NCI-H69 (cell line): Measurements from ENCODE around the gene S100P.

Experiments used
- DNase-seq: peaks from one replicate; lab custom pipeline; 2025; lab: John Stamatoyannopoulos, UW

Gene S100P

GRCh38 chr4:6697131-6697530, 3.5 kb downstream of the S100P start:
- DNase-seq = no peak

DNA sequence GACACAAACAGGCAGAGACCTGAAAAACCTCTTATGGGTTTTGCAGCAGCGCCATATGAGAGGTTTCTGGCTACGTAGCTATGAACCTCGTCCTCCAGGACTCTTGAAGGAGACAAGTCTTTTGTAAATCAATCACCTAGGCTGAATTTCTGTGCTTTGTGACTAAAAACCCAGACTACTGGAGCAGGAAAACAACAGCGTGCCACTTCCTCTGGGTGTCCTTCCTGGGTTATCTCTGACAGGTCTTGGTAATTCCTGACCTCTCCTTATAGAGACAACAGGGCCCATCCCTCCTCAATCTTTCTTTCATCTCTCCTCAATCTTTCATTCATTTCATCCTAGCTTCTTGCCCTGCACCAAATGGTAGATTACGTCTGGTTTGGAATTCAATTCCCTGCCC, 5.7 kb downstream of the S100P start:
- no peak for DNase-seq

- no peak for DNase-seq
These were observed 6.2 kb downstream of the S100P start for GRCh38 chr4:6699903-6700302.

DNA sequence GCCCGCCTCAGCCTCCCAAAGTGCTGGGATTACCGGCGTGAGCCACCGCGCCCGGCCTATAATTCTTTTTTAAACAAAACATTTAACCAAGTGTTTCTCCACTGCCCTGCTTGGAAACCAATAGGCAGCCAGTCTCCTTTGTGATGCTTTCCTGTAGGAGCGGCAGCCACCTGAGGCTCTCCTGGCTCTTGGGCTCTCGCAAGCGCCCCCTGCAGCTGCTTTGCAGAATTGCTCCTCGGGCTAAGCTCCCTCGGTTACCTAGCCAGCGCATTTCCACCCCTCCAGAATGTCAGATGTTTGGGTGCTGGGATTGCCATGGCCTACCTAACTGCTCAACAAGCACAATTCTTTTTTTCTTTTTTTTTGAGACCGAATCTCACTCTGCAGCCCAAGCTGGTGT, 7.7 kb downstream of the S100P start:
- DNase-seq = peak; percentile 16

- DNase-seq = no peak
These were observed 9.1 kb downstream of the S100P start for GRCh38 chr4:6702761-6703160.

- no peak for DNase-seq
These were observed 10.1 kb downstream of the S100P start for GRCh38 chr4:6703786-6704185.

GRCh38 chr4:6705646-6706045, 12.0 kb downstream of the S100P start:
- no peak for DNase-seq

DNA sequence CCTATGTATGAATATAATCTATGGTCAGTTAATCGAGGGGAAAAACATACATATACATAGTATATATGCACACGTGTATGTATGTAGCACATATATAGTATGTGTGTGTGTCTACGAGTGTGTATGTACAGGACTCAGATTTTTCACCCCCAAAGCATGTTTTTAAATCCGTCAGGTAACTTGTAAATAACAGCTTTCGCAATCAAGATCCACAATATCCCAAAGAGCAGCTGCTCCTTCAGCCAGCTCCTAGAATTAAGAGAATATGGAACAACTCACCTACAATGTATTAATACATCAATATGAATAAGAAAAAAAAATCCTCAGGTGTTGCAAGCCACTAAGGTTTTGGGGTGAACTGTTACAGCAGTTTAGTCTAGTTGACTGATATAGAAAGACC, 12.5 kb downstream of the S100P start:
- no peak for DNase-seq

- peak; percentile 97 for DNase-seq
These were observed 15.8 kb downstream of the S100P start, which contains the start of gene MRFAP1L1 for GRCh38 chr4:6709230-6710114. Gene MRFAP1L1, minus strand, starts transcription at chr4:6709865. Its CDS starts 236 bp downstream, at chr4:6709629.

DNA sequence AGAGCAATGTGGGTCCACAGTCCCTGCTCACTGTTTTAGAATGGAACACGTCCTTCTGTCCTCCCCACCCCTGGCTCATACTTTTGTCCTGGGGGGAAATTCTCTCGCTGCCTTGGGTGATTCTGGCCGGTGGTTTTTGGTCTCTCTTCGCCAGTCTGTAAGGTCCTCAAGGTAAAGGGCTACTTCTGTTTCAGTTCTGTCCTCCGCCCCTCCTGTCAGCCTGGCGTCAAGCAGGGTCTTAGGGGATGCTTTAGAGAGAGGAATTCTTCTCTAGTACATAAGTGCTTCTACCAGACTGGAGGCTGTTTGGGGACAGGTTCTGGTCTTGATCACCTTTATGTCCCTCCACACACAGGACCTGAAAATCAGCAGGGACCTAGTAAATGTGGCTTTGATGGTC, 16.6 kb downstream of the S100P start:
- no peak for DNase-seq

GRCh38 chr4:6710996-6711395, 17.3 kb downstream of the S100P start:
- no peak for DNase-seq

GRCh38 chr4:6714954-6715353, 21.3 kb downstream of the S100P start:
- no peak for DNase-seq

DNA sequence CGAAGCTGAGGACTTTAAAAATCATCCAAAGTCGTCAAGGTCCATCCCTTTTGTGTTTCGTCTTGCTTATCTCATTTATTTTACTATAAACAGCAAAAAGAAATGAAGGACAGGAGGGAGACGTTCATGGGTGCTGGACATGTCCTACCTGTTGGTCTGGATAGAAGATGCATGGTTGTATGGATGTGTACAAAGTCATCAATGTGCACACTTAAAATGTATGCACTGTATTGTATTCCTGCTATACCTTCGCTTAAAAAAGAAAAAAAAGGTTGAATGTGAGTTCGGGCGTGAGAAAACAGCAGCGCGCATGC, 22.0 kb downstream of the S100P start:
- no peak for DNase-seq

- DNase-seq = peak; percentile 92
These were observed 22.6 kb downstream of the S100P start, which contains the start of gene BLOC1S4 for GRCh38 chr4:6716018-6716911. Gene BLOC1S4, plus strand, starts transcription at chr4:6716174. Its CDS starts 36 bp downstream, at chr4:6716210.

DNA sequence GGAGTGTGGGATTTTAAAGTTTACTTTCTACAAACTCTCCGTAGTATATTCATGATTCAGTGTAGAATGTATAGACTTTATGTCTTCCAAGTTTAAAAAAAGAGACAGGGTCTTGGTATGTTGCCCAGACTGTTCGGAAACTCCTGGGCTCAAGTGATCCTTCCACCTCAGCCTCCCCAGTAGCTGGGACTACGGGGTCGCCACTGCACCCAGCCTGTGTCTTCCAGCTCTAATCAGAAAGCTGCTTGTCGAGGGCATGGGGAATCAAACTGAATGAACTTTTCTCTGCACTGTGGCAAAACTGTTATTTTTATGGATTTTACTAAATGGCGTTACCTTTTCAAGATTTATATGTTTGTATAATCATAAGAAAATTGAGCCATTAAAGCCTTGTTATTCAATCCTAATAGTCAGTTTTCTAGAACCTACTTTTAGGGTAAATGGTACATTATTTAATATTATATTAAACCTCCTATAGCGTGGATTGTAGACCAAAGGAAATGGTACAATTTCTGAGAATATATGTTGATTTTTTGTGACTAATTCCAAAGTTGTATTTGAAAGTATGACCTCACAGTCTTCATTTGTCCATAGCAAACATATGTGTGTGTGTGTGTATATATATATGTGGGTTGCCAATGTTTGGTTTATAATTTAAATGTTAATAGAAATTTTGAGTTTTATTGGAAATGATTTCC, 23.4 kb downstream of the S100P start:
- no peak for DNase-seq

DNA sequence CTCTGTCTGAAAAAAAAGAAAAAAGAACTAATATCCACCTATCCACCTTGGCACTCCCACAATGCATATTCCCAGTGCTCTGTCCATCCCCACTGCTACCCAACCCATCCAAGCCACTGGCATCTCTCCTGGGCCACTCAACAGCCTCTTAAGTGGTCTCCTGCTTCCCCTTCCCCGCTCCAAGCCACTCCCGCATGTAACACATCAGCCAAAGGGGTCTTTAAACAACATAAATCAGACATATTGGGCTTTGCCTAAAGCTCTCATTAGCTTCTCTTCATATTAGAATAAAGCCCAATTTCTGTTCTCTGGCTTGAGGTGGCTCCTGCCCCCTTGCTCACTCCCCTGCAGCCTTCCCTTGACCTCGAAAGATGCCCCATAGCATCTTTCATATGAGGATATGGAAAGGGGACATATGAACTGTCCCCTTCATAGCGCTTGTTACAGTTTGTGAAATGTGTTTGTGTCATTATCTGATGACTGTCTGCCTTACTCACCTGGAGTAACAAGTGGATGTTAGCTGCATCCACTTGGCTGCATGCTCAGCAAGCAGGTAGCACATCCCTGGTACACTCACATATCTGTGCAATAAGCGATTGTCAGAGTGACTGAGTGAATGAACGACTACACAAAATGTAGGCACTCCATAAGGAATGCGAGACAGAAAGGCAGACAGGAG, 25.4 kb downstream of the S100P start:
- DNase-seq = no peak

GRCh38 chr4:6719611-6720179, 26.0 kb downstream of the S100P start:
- DNase-seq = no peak

DNA sequence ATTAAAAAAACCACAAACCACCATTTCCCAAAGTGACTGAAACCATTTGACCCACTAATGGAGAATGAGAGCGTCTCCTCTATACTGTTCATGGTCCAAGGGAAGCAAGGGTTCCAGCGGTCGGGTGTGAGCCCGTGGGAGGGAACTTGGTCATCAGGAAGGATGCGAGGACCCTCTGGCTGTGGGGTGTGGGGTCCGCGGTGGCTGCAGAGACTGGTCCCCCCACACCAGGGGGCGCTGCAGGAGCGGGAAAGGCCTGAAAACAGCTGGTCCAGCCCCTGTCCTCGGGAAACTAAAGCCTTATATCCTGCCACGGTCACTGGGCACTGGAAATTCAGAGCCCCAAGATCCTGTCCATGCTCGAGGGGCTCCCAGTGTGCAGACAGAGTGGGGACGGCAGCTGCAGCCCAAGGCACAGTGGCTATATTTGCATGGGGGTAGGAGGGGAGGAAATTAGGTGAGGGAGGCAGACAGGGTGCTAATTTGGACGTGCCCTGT, 26.6 kb downstream of the S100P start:
- peak; percentile 69 for DNase-seq

DNA sequence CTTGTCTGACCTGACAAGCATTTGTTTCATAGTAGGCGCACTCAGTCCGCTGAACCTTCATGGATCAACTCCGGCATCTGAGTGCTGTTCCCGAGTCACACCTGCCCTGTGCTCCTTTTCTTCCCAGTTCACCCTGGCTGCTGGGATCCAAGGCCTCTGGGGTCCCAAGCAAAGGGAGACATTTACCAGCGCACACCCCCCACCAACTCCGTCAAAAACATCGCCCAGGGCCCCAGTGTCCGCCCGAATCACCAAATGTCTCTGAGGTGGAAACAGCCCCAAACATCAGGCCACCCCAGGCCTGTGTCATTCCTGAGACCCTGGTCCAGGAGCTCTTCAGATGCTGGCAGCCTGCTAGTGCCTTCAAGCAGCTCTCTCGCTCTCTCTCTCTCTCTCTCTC, 27.4 kb downstream of the S100P start:
- no peak for DNase-seq

- DNase-seq = no peak
These were observed 29.2 kb downstream of the S100P start for GRCh38 chr4:6722891-6723290.

GRCh38 chr4:6723851-6724250, 30.2 kb downstream of the S100P start:
- DNase-seq = no peak
